ENCODE data around the gene OR5D13. TPM values are rescaled to one million over a fixed set of nuclear protein-coding genes. Genes with fewer than 3 reads are reported as not detected.

The OR5D13 gene
- total and polyA plus RNA-seq, 2 donors (not counting 3 experiments of a cell fraction or from before 2014, with no cell fraction given): not detected

DNA sequence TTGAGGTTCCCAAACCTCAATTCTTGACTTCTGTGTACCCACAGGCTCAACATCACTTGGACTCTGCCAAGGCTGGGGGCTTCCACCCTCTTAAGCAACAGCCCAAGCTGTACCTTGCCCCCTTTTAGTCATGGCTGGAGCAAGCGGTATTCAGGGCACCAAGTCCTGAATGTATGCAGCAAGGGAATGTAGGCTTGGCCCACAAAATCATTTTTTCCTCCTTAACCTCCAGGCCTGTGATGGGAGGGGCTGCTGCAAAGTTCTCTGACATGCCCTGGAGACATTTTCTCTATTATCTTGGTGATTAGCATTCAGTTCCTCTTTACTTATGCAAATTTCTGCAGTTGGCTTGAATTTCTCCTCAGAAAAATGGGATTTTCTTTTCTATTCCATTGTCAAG, 33.0 kb downstream of the OR5D13 start:
- Histone ChIP-seq H3K27me3 (ENCODE audit: control insufficient read depth in 2 of 2, insufficient read depth in 2 of 2, low read length in 2 of 2) (no peaks in the 10 kb centered on the region), H3K9me1 (replicated peaks; ENCODE audit: control insufficient read depth, extremely low read depth, insufficient read depth, low read length) (no peaks in the 10 kb centered on the region), H3K4me3 (replicated peaks in 1 of 3; ENCODE audit: insufficient read depth in 1 of 3, low read depth in 1 of 3, low read length in 3 of 3) (no peak overlapping the region), H3K4me1 (ENCODE audit: control insufficient read depth, extremely low read depth, insufficient read depth, low read length) (no peaks in the 10 kb centered on the region), H3K79me2 (ENCODE audit: control insufficient read depth, insufficient read depth, low read length) (no peaks in the 10 kb centered on the region), H3K36me3 (ENCODE audit: control insufficient read depth in 2 of 2, extremely low read depth in 1 of 2, insufficient read depth in 2 of 2, low read length in 2 of 2) (no peaks in the 10 kb centered on the region), H2AFZ (ENCODE audit: low read depth, low read length) (no peak overlapping the region), H3K9me3 (replicated peaks; ENCODE audit: control insufficient read depth, insufficient read depth, low read length) (peaks cover 4% of the 10 kb centered on the region), H3K4me2 (ENCODE audit: insufficient read depth, low read length) (no peak overlapping the region), H4K20me1 (replicated peaks; ENCODE audit: control insufficient read depth, extremely low read depth, insufficient read depth, low read length) (no peaks in the 10 kb centered on the region), H3K27ac (ENCODE audit: insufficient read depth, low read depth, low read length) (no peak overlapping the region), H3K9ac (replicated peaks; ENCODE audit: extremely low read depth, insufficient read depth, low read length) (no peak overlapping the region)
- no TSS peak for BruUV-seq (replicated peaks)
- FAIRE-seq: no peak
- CTCF ChIA-PET: no interaction called here
- dilution Hi-C loops (cut with MboI; ENCODE audit: extremely low pct_ligation_motif_present, low sequenced_read_pairs) (no loop called here), intact Hi-C loops (cut with micrococcal nuclease) (no loop called here)
- POLR2A ChIA-PET: no interaction called here
- TF ChIP-seq, protein P1, sequence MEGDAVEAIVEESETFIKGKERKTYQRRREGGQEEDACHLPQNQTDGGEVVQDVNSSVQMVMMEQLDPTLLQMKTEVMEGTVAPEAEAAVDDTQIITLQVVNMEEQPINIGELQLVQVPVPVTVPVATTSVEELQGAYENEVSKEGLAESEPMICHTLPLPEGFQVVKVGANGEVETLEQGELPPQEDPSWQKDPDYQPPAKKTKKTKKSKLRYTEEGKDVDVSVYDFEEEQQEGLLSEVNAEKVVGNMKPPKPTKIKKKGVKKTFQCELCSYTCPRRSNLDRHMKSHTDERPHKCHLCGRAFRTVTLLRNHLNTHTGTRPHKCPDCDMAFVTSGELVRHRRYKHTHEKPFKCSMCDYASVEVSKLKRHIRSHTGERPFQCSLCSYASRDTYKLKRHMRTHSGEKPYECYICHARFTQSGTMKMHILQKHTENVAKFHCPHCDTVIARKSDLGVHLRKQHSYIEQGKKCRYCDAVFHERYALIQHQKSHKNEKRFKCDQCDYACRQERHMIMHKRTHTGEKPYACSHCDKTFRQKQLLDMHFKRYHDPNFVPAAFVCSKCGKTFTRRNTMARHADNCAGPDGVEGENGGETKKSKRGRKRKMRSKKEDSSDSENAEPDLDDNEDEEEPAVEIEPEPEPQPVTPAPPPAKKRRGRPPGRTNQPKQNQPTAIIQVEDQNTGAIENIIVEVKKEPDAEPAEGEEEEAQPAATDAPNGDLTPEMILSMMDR (IDR thresholded peaks at IDR 0.05; ENCODE audit: extremely low read depth in 1 of 2, insufficient read depth in 1 of 2, low read depth in 1 of 2, low read length in 2 of 2): no peak
- no peak for TF ChIP-seq GATA2 (IDR thresholded peaks at IDR 0.05; ENCODE audit: insufficient read depth, insufficient read length, low read depth, low read length)
- TF ChIP-seq MYC (IDR thresholded peaks at IDR 0.05; ENCODE audit: low read depth, low read length): no peak
- TF ChIP-seq FOS (IDR thresholded peaks at IDR 0.05; ENCODE audit: borderline replicate concordance, insufficient read depth, low read length): no peak
- no peak for TF ChIP-seq EZH2 (IDR thresholded peaks at IDR 0.05; ENCODE audit: borderline replicate concordance, low read depth, low read length, severe bottlenecking)
- no peak for TF ChIP-seq POLR2AphosphoS5 (IDR thresholded peaks at IDR 0.05; ENCODE audit: insufficient read depth, low read depth, low read length)
- TF ChIP-seq, protein P2, sequence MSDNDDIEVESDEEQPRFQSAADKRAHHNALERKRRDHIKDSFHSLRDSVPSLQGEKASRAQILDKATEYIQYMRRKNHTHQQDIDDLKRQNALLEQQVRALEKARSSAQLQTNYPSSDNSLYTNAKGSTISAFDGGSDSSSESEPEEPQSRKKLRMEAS (IDR thresholded peaks at IDR 0.05; ENCODE audit: insufficient read depth, insufficient read length): no peak
- TF ChIP-seq POLR2A (IDR thresholded peaks at IDR 0.05; ENCODE audit: low read depth, low read length): no peak
- TF ChIP-seq JUN (IDR thresholded peaks at IDR 0.05; ENCODE audit: borderline replicate concordance, insufficient read depth, insufficient read length, low read depth): no peak
- no peak for DNase-seq (ENCODE audit: low read depth, low spot score)
